Measurements from ENCODE around the gene SV2B.

DNA sequence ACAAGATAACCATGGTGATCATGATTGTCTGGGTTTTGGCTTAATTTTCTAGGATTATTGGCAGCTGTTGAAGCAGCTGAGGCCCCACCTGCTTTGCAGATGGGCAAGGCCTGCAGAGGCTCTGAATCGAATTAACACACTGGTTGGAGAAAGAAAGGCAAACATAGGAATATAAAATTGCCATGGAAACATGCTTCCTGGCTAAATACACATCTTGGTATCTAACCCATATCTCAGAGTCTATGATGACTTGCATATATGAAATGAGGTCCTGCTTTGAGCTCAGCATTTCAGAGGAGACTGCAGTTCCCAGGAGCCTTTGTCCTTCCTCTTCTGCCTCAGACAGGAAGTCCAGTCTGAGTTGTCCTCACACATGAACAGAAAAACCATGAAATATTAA is 24.3 kb upstream of the SV2B start:
- TF ChIP-seq, protein P1, sequence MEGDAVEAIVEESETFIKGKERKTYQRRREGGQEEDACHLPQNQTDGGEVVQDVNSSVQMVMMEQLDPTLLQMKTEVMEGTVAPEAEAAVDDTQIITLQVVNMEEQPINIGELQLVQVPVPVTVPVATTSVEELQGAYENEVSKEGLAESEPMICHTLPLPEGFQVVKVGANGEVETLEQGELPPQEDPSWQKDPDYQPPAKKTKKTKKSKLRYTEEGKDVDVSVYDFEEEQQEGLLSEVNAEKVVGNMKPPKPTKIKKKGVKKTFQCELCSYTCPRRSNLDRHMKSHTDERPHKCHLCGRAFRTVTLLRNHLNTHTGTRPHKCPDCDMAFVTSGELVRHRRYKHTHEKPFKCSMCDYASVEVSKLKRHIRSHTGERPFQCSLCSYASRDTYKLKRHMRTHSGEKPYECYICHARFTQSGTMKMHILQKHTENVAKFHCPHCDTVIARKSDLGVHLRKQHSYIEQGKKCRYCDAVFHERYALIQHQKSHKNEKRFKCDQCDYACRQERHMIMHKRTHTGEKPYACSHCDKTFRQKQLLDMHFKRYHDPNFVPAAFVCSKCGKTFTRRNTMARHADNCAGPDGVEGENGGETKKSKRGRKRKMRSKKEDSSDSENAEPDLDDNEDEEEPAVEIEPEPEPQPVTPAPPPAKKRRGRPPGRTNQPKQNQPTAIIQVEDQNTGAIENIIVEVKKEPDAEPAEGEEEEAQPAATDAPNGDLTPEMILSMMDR (IDR thresholded peaks at IDR 0.05; ENCODE audit: poor library complexity): no peak
- TF ChIP-seq EZH2 (IDR thresholded peaks at IDR 0.05; ENCODE audit: borderline replicate concordance) (no peak), EZH2phosphoT487 (IDR thresholded peaks at IDR 0.05; ENCODE audit: low read depth, severe bottlenecking, unreplicated experiment) (no peak)
